ENCODE measurements around the gene KRTAP24-1.

The KRTAP24-1 gene

GRCh38 chr21:30282850-30283249 is at the start of gene KRTAP24-1:
TSS of gene KRTAP24-1 (minus strand) at chr21:30282950. CDS start at chr21:30282932, 18 bp downstream.
- no peak for TF ChIP-seq CTCF (conservative IDR thresholded peaks at IDR 0.05; ENCODE audit: low read depth)
- ChIA-PET POLR2A (ENCODE audit: low non-redundant PET) (no interaction called here), CTCF (interaction anchor here (0.6 kb wide), 1 partner anchor 75 kb away, joined by 3 read pairs; no protein-coding TSS in a partner anchor)
- no peak within 1 kb of the TSS for H3K27ac ChIP-seq
- no peak for DNase-seq (ENCODE audit: low spot score)

- POLR2A ChIA-PET (ENCODE audit: low non-redundant PET), result no interaction called here
- TF ChIP-seq CTCF (conservative IDR thresholded peaks at IDR 0.05; ENCODE audit: low read depth), result no peak
- no peak overlapping the region for H3K27ac ChIP-seq
- peak; percentile 8 for DNase-seq (ENCODE audit: low spot score)
- CTCF ChIA-PET, result interaction anchor here (0.6 to 1.0 kb wide), 4 partner anchors 8 to 447 kb away, joined by 3 read pairs; no protein-coding TSS in a partner anchor
These were observed 46.6 kb upstream of the KRTAP24-1 start for GRCh38 chr21:30329203-30329875.

GRCh38 chr21:30326390-30326789 is 43.6 kb upstream of the KRTAP24-1 start:
- DNase-seq (ENCODE audit: low spot score), result no peak
- no peak overlapping the region for H3K27ac ChIP-seq
- POLR2A ChIA-PET (ENCODE audit: low non-redundant PET), result no interaction called here
- CTCF ChIA-PET, result no interaction called here
- TF ChIP-seq CTCF (conservative IDR thresholded peaks at IDR 0.05; ENCODE audit: low read depth), result no peak

- CTCF ChIA-PET, result interaction anchor here (0.6 kb wide), 1 partner anchor 109 kb away, joined by 3 read pairs; no protein-coding TSS in a partner anchor
- POLR2A ChIA-PET (ENCODE audit: low non-redundant PET), result no interaction called here
- no peak within 1 kb of the TSS for H3K27ac ChIP-seq
These were observed 37.5 kb upstream of the KRTAP24-1 start, which contains the start of gene KRTAP26-1 for GRCh38 chr21:30320215-30320614. TSS of gene KRTAP26-1 (minus strand) at chr21:30320315. CDS start at chr21:30320035, 280 bp downstream.

GRCh38 chr21:30315701-30316100 is 33.0 kb upstream of the KRTAP24-1 start:
- no peak overlapping the region for H3K27ac ChIP-seq
- DNase-seq (ENCODE audit: low spot score), result no peak
- ChIA-PET POLR2A (ENCODE audit: low non-redundant PET) (no interaction called here), CTCF (no interaction called here)
- TF ChIP-seq CTCF (conservative IDR thresholded peaks at IDR 0.05; ENCODE audit: low read depth), result no peak

More at GRCh38 chr21:30320215-30320614, 37.5 kb upstream of the KRTAP24-1 start, which contains the start of gene KRTAP26-1:
- no peak for DNase-seq (ENCODE audit: low spot score)
- TF ChIP-seq CTCF (conservative IDR thresholded peaks at IDR 0.05; ENCODE audit: low read depth), result no peak

GRCh38 chr21:30306884-30307283 is 24.1 kb upstream of the KRTAP24-1 start:
- POLR2A ChIA-PET (ENCODE audit: low non-redundant PET), result no interaction called here

More at GRCh38 chr21:30306884-30307283, 24.1 kb upstream of the KRTAP24-1 start:
- TF ChIP-seq CTCF (conservative IDR thresholded peaks at IDR 0.05; ENCODE audit: low read depth), result no peak
- no peak for DNase-seq (ENCODE audit: low spot score)
- CTCF ChIA-PET, result no interaction called here
- H3K27ac ChIP-seq, result no peak overlapping the region

Data from RWPE1 (cell line).